HCT116 (cell line): ENCODE data around the gene SESN1. TPM values are rescaled to one million over a fixed set of nuclear protein-coding genes. Genes with fewer than 3 reads are reported as not detected.
"Not testable (repeated sequence)": the region's sequence is repeated elsewhere in the genome, so short reads cannot be mapped to it uniquely, and the experiment has no call there.

ENCODE experiments used
- ATAC-seq: fragments of 200-7000 bp; cut with Tn5 transposase; 2 replicates; pipeline ENCODE4 v1.9.1; 2020; ENCODE audit warnings: mild to moderate bottlenecking, moderate library complexity
- BruUV-seq: library from RNA; stranded (reverse); fragments of 400-500 nt; replicated peaks from 2 replicates; lab custom pipeline; 2021; lab: Mats Ljungman, UMichigan
- CTCF ChIA-PET: fragments of 300-600 bp; sonication (Branson Sonifier 250); formaldehyde crosslinking; loops from one replicate; lab custom pipeline; 2021; ENCODE audit warnings: antibody characterized with exemption; lab: Charles Lee
- POLR2A ChIA-PET: fragments of 300-600, 350-600 bp; sonication (Branson Sonifier 250); formaldehyde crosslinking; loops from one replicate; lab custom pipeline; 2021; ENCODE audit warnings: antibody characterized with exemption; lab: Charles Lee
- RAD21 ChIA-PET, 2 experiments: fragments of 300-600 bp; sonication (Branson Sonifier 250); formaldehyde crosslinking; loops; one replicate each; lab custom pipeline; 2023; ENCODE audit warnings: low total read pairs in 2 of 2; ENCODE audit not compliant: uncharacterized antibody in 2 of 2, unreplicated experiment in 2 of 2, low non-redundant PET in 1 of 2; lab: Charles Lee
- DNase-seq: peaks from one replicate; pipeline ENCODE4 v3.0.0-alpha.2; 2010; ENCODE audit warnings: low read depth, low spot score
- H2AFZ ChIP-seq: fragments of 200-600 bp; shearing (Covaris generic), sonication (generic); 2 replicates; pipeline ENCODE4 v1.6.1; 2017; ENCODE audit warnings: low read depth, mixed run types, mixed read lengths, antibody characterized with exemption, low read length; ENCODE audit not compliant: poor library complexity, severe bottlenecking
- H3K27ac ChIP-seq: 2 replicates; pipeline ENCODE4 v1.5.1; 2012; ENCODE audit warnings: low read depth, low read length
- H3K27me3 ChIP-seq: fragments of 200-600 bp; sonication (generic); 2 replicates; pipeline ENCODE4 v1.6.1; 2016; ENCODE audit warnings: mixed run types, low read length, mixed read lengths; ENCODE audit not compliant: insufficient read depth
- H3K36me3 ChIP-seq, 2 experiments: fragments of 200-500 bp in 1 of 2; fragments of 200-600 bp in 1 of 2; sonication (Bioruptor generic) in 1 of 2; sonication (generic) in 1 of 2; 2 replicates each; pipeline versions ENCODE4 v1.5.1 to v1.6.1; 2014 to 2016; ENCODE audit warnings: low read length in 2 of 2, inconsistent platforms in 1 of 2, mixed read lengths in 1 of 2, mixed run types in 1 of 2; ENCODE audit not compliant: insufficient read depth in 2 of 2, control insufficient read depth in 1 of 2
- H3K4me1 ChIP-seq, 2 experiments: fragments of 200-600 bp in 1 of 2; sonication (generic) in 1 of 2; 2 replicates each; pipeline versions ENCODE4 v1.5.1 to v1.6.1; 2012 to 2017; ENCODE audit warnings: low read length in 2 of 2, inconsistent platforms in 1 of 2, mild to moderate bottlenecking in 1 of 2, mixed read lengths in 1 of 2, mixed run types in 1 of 2, moderate library complexity in 1 of 2; ENCODE audit not compliant: insufficient read depth in 2 of 2, control insufficient read depth in 1 of 2
- H3K4me2 ChIP-seq: fragments of 200-600 bp; sonication (generic); 2 replicates; pipeline ENCODE4 v1.6.1; 2017; ENCODE audit warnings: mixed run types, low read length, mixed read lengths
- H3K4me3 ChIP-seq, 2 experiments: fragments of 200-600 bp in 1 of 2; sonication (generic) in 1 of 2; replicated peaks in 1 of 2; 2 replicates each; pipeline ENCODE4 v1.5.1; 2011 to 2016; ENCODE audit warnings: low read length in 2 of 2, control low read depth in 1 of 2, low read depth in 1 of 2, mild to moderate bottlenecking in 1 of 2, mixed read lengths in 1 of 2, mixed run types in 1 of 2
- H3K79me2 ChIP-seq: fragments of 200-600 bp; sonication (generic); 2 replicates; pipeline ENCODE4 v1.6.1; 2017; ENCODE audit warnings: mild to moderate bottlenecking, mixed run types, low read length, moderate library complexity, mixed read lengths; ENCODE audit not compliant: insufficient read depth
- H3K9ac ChIP-seq: fragments of 200-600 bp; sonication (generic); 2 replicates; pipeline ENCODE4 v1.6.1; 2016; ENCODE audit warnings: low read length, mixed read lengths
- H3K9me2 ChIP-seq: fragments of 200-600 bp; sonication (generic), shearing (Covaris generic); 2 replicates; pipeline ENCODE4 v1.6.1; 2017; ENCODE audit warnings: mixed run types, mild to moderate bottlenecking, moderate library complexity; ENCODE audit not compliant: insufficient read depth
- H3K9me3 ChIP-seq, 2 experiments: fragments of 200-500 bp in 1 of 2; fragments of 200-600 bp in 1 of 2; sonication (Bioruptor generic) in 1 of 2; sonication (generic) in 1 of 2; 2 replicates each; pipeline ENCODE4 v1.6.1; 2014 to 2017; ENCODE audit warnings: low read length in 2 of 2, mixed read lengths in 2 of 2, inconsistent platforms in 1 of 2, low read depth in 1 of 2, mild to moderate bottlenecking in 1 of 2, mixed run types in 1 of 2, moderate library complexity in 1 of 2; ENCODE audit not compliant: control insufficient read depth in 1 of 2, insufficient read depth in 1 of 2
- H4K20me1 ChIP-seq: fragments of 200-600 bp; sonication (generic), shearing (Covaris generic); 2 replicates; pipeline ENCODE4 v1.6.1; 2017; ENCODE audit warnings: mixed run types, mild to moderate bottlenecking, moderate library complexity; ENCODE audit not compliant: insufficient read depth
- CBX3 ChIP-seq: IDR thresholded peaks from 2 replicates; pipeline ENCODE4 v1.6.1; 2012; ENCODE audit warnings: low read depth
- CEBPB ChIP-seq: IDR thresholded peaks from 2 replicates; pipeline ENCODE4 v1.6.1; 2012; ENCODE audit warnings: low read depth
- ELF1 ChIP-seq: IDR thresholded peaks from 2 replicates; pipeline ENCODE4 v1.6.1; 2012; ENCODE audit warnings: low read depth, borderline replicate concordance
- EZH2 ChIP-seq: fragments of 200-600 bp; sonication (generic); IDR thresholded peaks from 2 replicates; pipeline ENCODE4 v1.6.1; 2017; ENCODE audit warnings: antibody characterized with exemption, mixed run types
- FOSL1 ChIP-seq: IDR thresholded peaks from 2 replicates; pipeline ENCODE4 v1.6.1; 2012; ENCODE audit warnings: low read depth
- POLR2AphosphoS5 ChIP-seq: IDR thresholded peaks from 2 replicates; pipeline ENCODE4 v1.6.1; 2011; ENCODE audit warnings: mild to moderate bottlenecking, low read depth, low read length, moderate library complexity
- RAD21 ChIP-seq: IDR thresholded peaks from 2 replicates; pipeline ENCODE4 v1.6.1; 2012; ENCODE audit warnings: low read depth, mild to moderate bottlenecking
- SIN3A ChIP-seq: IDR thresholded peaks from 2 replicates; pipeline ENCODE4 v1.6.1; 2012; ENCODE audit warnings: low read depth
- SP1 ChIP-seq: IDR thresholded peaks from 2 replicates; pipeline ENCODE4 v1.6.1; 2012; ENCODE audit warnings: low read depth
- SRF ChIP-seq: IDR thresholded peaks from 2 replicates; pipeline ENCODE4 v1.6.1; 2012; ENCODE audit warnings: low read depth
- YY1 ChIP-seq: IDR thresholded peaks from 2 replicates; pipeline ENCODE4 v1.6.1; 2011; ENCODE audit warnings: low read length, low read depth, moderate library complexity, mild to moderate bottlenecking; ENCODE audit not compliant: insufficient replicate concordance; ENCODE audit errors: extremely low read depth
- ZFX ChIP-seq: fragments of 450-650 bp; IDR thresholded peaks from 2 replicates; pipeline ENCODE4 v1.6.1; 2017
- intact Hi-C: fragments of 100-400 bp; cut with micrococcal nuclease; formaldehyde crosslinking; loops from 2 replicates; pipeline ENCODE4 v1.10.0; 2022
- total RNA-seq: library from RNA; stranded (reverse); gene quantifications from one replicate; pipeline ENCODE4 v1.2.1, GENCODE V29; 2021; ENCODE audit not compliant: unreplicated experiment

Gene SESN1
- total RNA-seq, 1 experiment from 2014 or later = 9.3 TPM

DNA sequence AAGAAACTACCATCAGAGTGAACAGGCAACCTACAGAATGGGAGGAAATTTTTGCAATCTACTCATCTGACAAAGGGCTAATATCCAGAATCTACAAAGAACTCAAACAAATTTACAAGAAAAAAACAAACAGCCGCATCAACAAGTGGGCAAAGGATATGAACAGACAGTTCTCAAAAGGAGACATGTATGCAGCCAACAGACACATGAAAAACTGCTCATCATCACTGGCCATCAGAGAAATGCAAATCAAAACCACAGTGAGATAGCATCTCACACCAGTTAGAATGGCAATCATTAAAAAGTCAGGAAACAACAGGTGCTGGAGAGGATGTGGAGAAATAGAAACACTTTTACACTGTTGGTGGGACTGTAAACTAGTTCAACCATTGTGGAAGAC lies 41.0 kb upstream of the SESN1 start:
- RAD21 ChIA-PET, DNase-seq, CTCF ChIA-PET, H3K4me2 ChIP-seq, intact Hi-C loops, H3K27ac ChIP-seq, H3K27me3 ChIP-seq, ATAC-seq, H3K9ac ChIP-seq, H2AFZ ChIP-seq, POLR2A ChIA-PET, H3K4me3 ChIP-seq, H3K79me2 ChIP-seq, H3K4me1 ChIP-seq, H3K9me2 ChIP-seq, H3K36me3 ChIP-seq, BruUV-seq, H4K20me1 ChIP-seq, H3K9me3 ChIP-seq: not testable (repeated sequence)

- no peaks in the 10 kb centered on the region for H3K4me1 ChIP-seq
- no peak for ATAC-seq
- H3K9ac ChIP-seq = no peak overlapping the region
- H3K79me2 ChIP-seq = peaks cover 8% of the 10 kb centered on the region
- H3K9me2 ChIP-seq = no peaks in the 10 kb centered on the region
- H4K20me1 ChIP-seq = no peaks in the 10 kb centered on the region
- H3K9me3 ChIP-seq = no peaks in the 10 kb centered on the region
- H3K27me3 ChIP-seq = no peaks in the 10 kb centered on the region
- no peaks in the 10 kb centered on the region for H3K36me3 ChIP-seq
- DNase-seq = no peak
- no TSS peak for BruUV-seq
- no peak overlapping the region for H3K4me3 ChIP-seq
- intact Hi-C loops = no loop called here
- CTCF ChIA-PET = no interaction called here
- no peak overlapping the region for H2AFZ ChIP-seq
- no peak overlapping the region for H3K4me2 ChIP-seq
- H3K27ac ChIP-seq = no peak overlapping the region
- RAD21 ChIA-PET = no interaction called here
- POLR2A ChIA-PET = no interaction called here
- TF ChIP-seq EZH2 (no peak), RAD21 (no peak), SIN3A (no peak), ZFX (no peak), CEBPB (no peak), CBX3 (no peak), SRF (no peak), FOSL1 (no peak), SP1 (no peak), YY1 (no peak), ELF1 (no peak), POLR2AphosphoS5 (no peak)
Observed at GRCh38 chr6:109130065-109130464, 35.4 kb upstream of the SESN1 start.
